ENCODE results near the gene PARD3. TPM values are rescaled to one million over a fixed set of nuclear protein-coding genes. Genes with fewer than 3 reads are reported as not detected.

PARD3 gene
- polyA plus RNA-seq, 2 of the 4 experiments (the other 2 are of a cell fraction) = 110 to 200 TPM

DNA sequence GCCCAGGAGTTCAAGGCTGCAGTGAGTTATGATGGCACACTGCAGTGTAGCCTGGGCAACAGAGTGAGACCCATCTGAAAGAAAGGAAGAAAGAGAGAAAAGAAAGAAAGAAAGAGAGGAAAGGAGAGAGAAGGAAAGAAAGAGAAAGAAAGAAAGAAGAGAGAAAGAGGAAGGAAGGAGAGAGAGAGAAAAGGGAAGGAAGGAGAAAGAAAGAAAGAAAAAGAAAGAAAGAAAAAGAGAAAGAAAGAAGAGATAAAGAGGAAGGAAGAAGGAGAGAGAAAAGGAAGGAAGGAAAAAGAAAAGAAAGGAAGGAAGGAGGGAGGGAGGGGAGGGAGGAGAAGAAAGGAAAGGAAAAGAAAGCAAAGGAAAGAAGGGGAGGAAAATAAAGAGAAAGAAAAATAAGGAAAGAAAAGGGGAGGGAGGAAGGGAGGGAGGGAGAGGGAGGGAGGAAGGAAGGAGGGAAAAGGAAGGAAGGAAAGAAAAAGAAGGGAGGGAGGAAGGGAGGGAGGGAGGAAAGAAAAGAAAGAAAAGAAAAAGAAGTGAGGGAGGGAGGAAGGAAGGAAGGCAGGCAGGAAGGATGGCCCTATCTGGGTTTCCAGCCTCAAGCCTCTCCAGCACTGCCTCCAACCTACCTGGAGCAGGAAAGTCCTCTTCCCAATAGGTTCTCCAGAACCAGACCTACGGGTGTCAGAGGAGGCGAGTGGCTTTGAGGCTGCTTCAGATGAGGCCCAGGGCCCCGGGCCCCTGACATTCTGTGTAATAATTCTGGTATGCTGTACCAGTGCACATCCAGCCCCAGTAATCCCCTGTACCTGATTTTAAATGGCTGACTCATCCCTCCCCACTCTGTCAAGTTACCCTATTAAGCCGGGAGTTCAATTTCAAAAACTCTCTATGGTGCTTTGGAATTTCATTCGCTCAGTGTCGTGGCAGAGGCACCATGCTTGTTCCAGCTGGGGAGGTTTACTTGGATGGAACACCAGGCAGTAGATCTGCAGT lies 6.8 kb upstream of the PARD3 start:
- CTCF ChIA-PET = interaction anchor here (0.6 to 1.4 kb wide), 6 partner anchors 34 to 272 kb away, joined by 3 to 6 read pairs (median 3); no protein-coding TSS in a partner anchor
- POLR2A ChIA-PET = no interaction called here
- Histone ChIP-seq H3K27ac (peak overlapping the region in 1 of 2 experiments; percentile 19; a peak in 1 of 6 replicates), H3K4me2 (no peak overlapping the region), H3K4me1 (no peaks in the 10 kb centered on the region; the same call in 2 of the 3 replicates), H3K9me3 (no peaks in the 10 kb centered on the region), H3K4me3 (no peak overlapping the region)
- 61% methylated on average over 6 of the region's 6 CpGs for WGBS (ENCODE audit: missing lambda C conversion rate)
- no peak; a peak in 1 of 6 replicates for ATAC-seq
- no peak for FAIRE-seq
- no peak for DNase-seq (ENCODE audit: low read depth in 1 of 2, low spot score in 1 of 2)
- TF ChIP-seq HEYL (CRISPR knock-in tag; IDR thresholded peaks at IDR 0.05) = no peak

DNA sequence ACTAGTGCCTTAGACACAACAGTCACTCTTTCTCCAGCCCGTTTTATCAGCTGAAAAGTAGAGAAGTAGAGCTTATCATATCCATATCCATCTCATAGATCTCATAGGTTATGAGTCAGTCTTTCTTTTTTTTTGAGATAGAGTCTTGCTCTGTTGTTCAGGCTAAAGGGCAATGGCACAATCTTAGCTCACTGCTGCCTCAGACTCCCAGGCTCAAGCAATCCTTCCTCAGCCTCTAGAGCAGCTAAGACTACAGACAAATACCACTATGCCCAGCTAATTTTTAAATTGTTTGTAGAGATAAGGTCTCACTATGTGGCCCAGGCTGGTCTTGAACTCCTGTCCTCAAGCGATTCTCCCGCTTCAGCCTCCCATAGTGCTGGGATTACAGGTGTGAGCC lies 2.5 kb upstream of the PARD3 start:
- H3K9me3 ChIP-seq = no peaks in the 10 kb centered on the region
- peaks cover 18% of the 10 kb centered on the region for H3K4me1 ChIP-seq
- TF ChIP-seq JUN (IDR thresholded peaks at IDR 0.05) = no peak
- TF ChIP-seq CHD2 (IDR thresholded peaks at IDR 0.05; ENCODE audit: low read length, partially characterized antibody) = no peak
- no peak for TF ChIP-seq GATA3 (IDR thresholded peaks at IDR 0.05; ENCODE audit: borderline replicate concordance)
- no peak for TF ChIP-seq NR3C1 (IDR thresholded peaks at IDR 0.05)
- TF ChIP-seq TFCP2L1 (CRISPR knock-in tag; IDR thresholded peaks at IDR 0.05) = no peak
- TF ChIP-seq KDM1A (IDR thresholded peaks at IDR 0.05; ENCODE audit: low read depth) = no peak
- TF ChIP-seq BHLHE40 (IDR thresholded peaks at IDR 0.05; ENCODE audit: low read depth, low read length) = no peak
- TF ChIP-seq SMC3 (IDR thresholded peaks at IDR 0.05) = no peak
- no peak for TF ChIP-seq RCOR1 (IDR thresholded peaks at IDR 0.05; ENCODE audit: low read depth, low read length)
- TF ChIP-seq, protein P1, sequence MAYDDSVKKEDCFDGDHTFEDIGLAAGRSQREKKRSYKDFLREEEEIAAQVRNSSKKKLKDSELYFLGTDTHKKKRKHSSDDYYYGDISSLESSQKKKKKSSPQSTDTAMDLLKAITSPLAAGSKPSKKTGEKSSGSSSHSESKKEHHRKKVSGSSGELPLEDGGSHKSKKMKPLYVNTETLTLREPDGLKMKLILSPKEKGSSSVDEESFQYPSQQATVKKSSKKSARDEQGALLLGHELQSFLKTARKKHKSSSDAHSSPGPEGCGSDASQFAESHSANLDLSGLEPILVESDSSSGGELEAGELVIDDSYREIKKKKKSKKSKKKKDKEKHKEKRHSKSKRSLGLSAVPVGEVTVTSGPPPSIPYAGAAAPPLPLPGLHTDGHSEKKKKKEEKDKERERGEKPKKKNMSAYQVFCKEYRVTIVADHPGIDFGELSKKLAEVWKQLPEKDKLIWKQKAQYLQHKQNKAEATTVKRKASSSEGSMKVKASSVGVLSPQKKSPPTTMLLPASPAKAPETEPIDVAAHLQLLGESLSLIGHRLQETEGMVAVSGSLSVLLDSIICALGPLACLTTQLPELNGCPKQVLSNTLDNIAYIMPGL (CRISPR knock-in tag; IDR thresholded peaks at IDR 0.05; ENCODE audit: borderline replicate concordance) = no peak
- ChIA-PET POLR2A (interaction anchor here (0.5 kb wide), 1 partner anchor 59 kb away, joined by 3 read pairs; no protein-coding TSS in a partner anchor), CTCF (interaction anchor here (0.7 to 2.7 kb wide), 6 partner anchors 9 to 177 kb away, joined by 3 to 10 read pairs (median 8); no protein-coding TSS in a partner anchor)
- FAIRE-seq (no peak), DNase-seq (ENCODE audit: low read depth in 1 of 2, low spot score in 1 of 2) (no peak), ATAC-seq (no peak)
- H3K4me2 ChIP-seq = no peak overlapping the region
- WGBS (ENCODE audit: missing lambda C conversion rate) = 84% methylated on average over 3 of the region's 3 CpGs
- no peak overlapping the region for H3K4me3 ChIP-seq
- no peak overlapping the region for H3K27ac ChIP-seq

DNA sequence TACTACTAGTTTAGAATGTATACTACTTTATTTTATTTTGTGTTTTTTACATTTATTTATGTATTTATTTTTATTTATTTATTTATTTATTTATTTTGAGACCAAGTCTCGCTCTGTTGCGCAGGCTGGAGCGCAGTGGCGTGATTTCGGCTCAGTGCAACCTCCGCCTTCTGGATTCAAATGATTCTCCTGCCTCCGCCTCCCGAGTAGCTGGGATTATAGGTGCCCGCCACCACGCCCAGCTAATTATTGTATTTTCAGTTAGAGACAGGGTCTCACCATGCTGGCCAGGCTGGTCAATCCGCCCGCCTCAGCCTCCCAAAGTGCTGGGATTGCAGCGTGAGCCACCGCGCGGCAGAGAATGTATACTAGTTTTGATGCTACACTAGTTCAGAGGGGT lies 2.0 kb upstream of the PARD3 start:
- Histone ChIP-seq H3K27ac (no peak overlapping the region), H3K4me2 (peak overlapping the region; percentile 83; the same call in 2 of the 3 replicates), H3K4me1 (peaks cover 23% of the 10 kb centered on the region), H3K4me3 (no peak overlapping the region), H3K9me3 (no peaks in the 10 kb centered on the region)
- ChIA-PET POLR2A (no interaction called here), CTCF (interaction anchor here (0.8 to 2.7 kb wide), 7 partner anchors 8 to 178 kb away, joined by 4 to 10 read pairs (median 7); no protein-coding TSS in a partner anchor)
- no peak for FAIRE-seq
- no peak for DNase-seq (ENCODE audit: low read depth in 1 of 2, low spot score in 1 of 2)
- 98% methylated on average over 16 of the region's 16 CpGs for WGBS (ENCODE audit: missing lambda C conversion rate)
- TF ChIP-seq EP300 (IDR thresholded peaks at IDR 0.05) (no peak), RAD21 (conservative IDR thresholded peaks at IDR 0.05 in 1 of 2, IDR thresholded peaks at IDR 0.05 in 1 of 2) (no peak), CHD2 (IDR thresholded peaks at IDR 0.05; ENCODE audit: low read length, partially characterized antibody) (no peak), HEYL (CRISPR knock-in tag; IDR thresholded peaks at IDR 0.05) (no peak), EHMT2 (IDR thresholded peaks at IDR 0.05; ENCODE audit: low read depth) (no peak), MAZ (IDR thresholded peaks at IDR 0.05; ENCODE audit: borderline replicate concordance, low read depth, low read length) (no peak), KDM5A (IDR thresholded peaks at IDR 0.05) (no peak), FOXS1 (CRISPR knock-in tag; IDR thresholded peaks at IDR 0.05) (no peak), POLR2AphosphoS2 (conservative IDR thresholded peaks at IDR 0.05; ENCODE audit: low read length) (no peak), NPAS2 (CRISPR knock-in tag; IDR thresholded peaks at IDR 0.05; ENCODE audit: borderline replicate concordance) (no peak), ZNF302 (CRISPR knock-in tag; IDR thresholded peaks at IDR 0.05) (no peak), HOXB13 (CRISPR knock-in tag; IDR thresholded peaks at IDR 0.05; ENCODE audit: low read depth) (no peak), JUN (IDR thresholded peaks at IDR 0.05) (no peak), USF2 (IDR thresholded peaks at IDR 0.05) (no peak)
- ATAC-seq = no peak

Data from A549 (cell line).